Activated CD4-positive, CD25-positive, alpha-beta regulatory T cell treated with anti-CD3 and anti-CD28 coated beads, Interleukin-2, amount 50 U/mL, for 16 hours (primary cell): ENCODE data around the gene SERPINB10.
"Not testable (repeated sequence)": the region's sequence is repeated elsewhere in the genome, so short reads cannot be mapped to it uniquely, and the experiment has no call there.

Experiments
- DNase-seq: peaks from one replicate; pipeline ENCODE4 v3.0.0-alpha.2; 2020; ENCODE audit warnings: low read depth, low spot score

The SERPINB10 gene

DNA sequence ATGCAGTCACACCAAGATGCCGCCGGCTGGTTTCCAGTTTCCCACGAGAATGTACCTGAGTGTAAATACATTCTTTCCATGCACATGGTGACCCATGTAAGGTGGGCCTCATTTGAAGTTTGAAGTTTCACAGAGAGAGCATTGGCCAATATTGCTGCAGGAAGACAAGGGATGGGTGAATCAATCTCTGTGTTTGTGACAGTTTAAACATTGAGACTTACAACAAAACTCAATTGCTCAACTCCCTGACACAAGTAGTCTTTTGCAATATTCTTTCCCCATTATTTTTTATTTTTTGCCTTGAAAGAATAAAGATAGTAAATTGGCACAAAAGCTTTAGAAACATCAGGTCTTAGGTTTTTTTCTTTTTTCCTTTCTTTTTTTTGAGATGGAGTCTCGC lies 15.2 kb upstream of the SERPINB10 start:
- no peak for DNase-seq

DNA sequence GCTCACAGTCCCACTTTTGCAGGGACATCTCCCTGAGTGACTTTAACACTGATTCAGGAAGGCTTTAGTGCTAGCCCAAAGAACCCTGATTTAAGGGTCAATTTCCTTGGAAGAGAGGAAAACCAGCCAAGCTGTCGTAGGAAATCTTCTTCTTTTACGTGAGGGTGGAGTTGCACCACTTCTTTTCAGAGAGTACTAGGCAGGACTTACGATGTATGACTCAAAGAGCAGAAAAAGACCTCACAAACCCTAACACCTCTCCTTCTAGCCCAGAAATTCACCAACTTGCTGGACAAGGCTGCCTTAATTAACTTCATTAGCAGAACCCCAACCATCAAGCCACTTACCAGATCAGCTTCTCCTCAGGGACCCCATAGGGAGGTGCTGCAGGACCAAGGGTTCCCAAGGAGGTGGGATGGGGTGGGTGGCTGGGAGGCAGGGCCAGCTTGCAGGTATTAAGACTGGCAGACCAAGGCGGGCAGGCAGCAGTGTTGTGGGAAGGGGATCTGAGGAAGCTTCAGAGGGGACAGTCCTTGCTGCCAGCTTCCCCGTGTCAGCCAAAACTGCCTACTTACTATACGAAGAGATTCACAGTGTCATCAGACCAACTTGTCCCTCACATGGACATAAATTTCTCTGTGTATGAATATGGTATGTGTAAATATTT lies 13.5 kb upstream of the SERPINB10 start:
- DNase-seq: no peak

DNA sequence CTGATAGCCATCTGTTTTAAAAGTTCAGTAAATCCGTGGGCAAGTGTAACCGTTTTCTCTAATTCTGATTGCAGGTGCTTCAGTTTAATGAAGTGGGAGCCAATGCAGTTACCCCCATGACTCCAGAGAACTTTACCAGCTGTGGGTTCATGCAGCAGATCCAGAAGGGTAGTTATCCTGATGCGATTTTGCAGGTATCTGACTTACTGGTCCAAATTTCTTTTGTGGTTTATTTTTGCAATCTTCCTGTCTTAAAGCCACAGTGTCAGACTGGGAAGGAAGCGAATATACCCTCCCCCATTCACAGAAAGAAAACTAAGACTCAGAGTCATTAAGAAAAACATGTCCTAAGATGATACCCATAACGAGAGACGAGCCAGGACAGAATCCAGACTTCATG lies 12.6 kb upstream of the SERPINB10 start:
- no peak for DNase-seq

DNA sequence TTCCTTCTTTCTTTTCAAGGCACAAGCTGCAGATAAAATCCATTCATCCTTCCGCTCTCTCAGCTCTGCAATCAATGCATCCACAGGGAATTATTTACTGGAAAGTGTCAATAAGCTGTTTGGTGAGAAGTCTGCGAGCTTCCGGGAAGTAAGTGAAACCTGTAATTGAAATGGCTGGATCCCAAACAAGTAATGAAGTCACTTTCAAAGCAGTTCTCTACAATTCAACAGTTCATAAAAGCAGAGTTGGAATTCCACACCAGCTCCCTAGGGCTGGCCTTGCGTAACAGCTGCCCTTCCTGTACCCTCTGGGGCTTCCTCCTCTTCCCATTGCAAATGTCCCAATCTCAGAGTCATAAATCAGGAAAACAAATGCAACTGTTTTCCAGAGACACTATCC lies 10.7 kb upstream of the SERPINB10 start:
- DNase-seq: no peak

DNA sequence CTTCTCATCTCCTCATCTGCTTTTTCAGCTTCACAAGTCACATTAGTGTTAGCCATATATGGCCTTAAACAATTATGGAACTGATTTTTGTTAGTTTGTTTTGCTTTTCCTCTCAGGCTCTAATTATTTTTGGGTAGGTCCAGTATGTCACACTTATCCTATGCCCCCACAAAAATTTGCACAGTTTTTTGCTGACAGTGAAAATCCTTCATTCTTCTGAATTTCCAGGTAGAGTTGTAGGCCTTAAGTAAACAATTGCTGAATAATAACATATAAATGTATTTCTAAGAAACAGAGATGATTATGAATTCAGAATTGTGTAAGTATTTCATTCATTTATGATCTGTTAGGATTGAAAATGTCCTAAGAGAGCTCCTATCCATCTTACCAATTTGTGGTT lies 8.6 kb upstream of the SERPINB10 start:
- DNase-seq: no peak

DNA sequence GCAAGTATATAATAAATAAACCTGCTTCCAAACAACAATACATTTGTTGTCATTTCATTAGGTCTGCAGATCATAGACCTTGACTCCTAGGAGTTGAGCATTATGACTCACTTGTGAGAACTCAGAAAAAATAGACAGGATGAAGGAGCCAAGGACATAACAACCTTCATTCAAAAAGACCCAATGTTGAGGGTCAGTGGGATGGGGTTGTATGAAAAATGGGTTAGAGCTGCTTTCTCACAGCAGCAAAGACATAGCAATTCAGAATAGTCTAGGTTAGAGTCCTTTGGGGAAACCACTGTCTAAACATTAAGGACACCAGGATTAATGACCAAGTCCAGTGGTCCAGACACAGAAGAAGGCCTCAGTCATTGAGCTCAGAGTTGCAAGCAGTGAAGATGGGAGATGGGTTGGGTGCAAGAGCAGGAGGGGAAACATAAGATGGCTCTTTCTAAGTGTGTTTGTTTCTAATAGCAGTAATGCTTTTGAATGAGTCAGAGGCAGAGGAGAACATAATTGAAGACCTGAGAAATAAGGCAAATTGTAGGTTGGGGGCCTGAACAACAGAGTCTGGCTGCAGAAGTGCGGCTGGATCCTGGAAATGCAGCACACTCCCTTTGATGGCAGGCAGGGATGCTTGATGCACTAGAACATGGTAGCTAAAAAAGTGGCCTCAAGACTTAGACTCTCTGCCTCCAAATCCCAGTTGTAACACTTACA lies 3.7 kb upstream of the SERPINB10 start:
- DNase-seq: no peak

DNA sequence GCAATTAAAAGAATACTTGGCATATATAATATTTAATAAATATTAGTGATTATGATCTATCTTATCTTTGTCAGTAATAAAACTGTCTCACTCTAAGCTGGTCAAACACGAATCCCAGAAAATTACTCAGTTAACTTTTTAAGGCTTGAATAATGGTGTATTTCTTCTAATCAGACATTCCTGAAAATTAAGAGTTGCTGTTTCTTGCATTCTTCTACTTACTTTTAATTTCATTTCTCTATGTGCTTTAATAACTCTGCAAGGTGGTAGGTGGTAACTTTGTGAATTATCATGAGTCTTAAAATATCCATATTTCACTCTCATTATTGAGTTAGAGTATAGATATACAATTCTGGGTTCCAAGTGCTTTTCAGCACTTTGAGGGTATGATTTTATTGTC lies 3.1 kb upstream of the SERPINB10 start:
- no peak for DNase-seq

DNA sequence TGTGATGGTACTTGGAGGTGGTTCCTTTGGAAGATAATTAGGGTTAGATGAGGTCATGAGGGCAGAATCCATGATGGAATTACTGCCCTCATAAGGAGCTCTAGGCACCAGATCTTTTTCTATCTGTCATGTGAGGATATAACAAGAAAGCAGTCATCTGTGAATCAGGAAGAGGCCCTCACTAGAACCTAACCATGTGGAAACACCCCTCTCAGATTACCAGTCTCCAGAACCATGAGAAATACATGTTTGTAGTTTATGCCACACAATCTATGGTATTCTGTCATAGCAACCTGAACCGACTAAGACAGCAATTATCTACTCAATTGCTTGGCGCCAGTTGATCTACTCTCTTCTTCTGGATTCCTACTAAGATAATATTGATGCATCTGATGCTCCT lies 2.4 kb upstream of the SERPINB10 start:
- no peak for DNase-seq

DNA sequence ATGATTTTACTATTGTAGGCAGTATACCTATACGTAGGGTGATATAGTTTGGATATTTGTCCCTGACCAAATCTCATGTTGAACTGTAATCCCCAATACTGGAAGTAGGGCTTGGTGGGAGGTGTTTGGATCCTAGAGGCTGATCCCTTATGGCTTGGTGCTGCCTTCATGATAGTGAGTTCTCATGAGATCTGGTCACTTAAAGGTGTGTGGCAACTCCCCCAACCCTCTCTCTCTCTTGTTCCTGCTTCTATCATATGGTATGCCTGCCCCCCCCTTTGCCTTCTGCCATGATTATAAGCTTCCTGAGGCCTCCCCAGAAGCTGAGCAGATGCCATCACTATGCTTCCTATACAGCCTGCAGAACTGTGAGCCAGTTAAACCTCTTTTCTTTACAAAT lies 1.7 kb upstream of the SERPINB10 start:
- DNase-seq: no peak

DNA sequence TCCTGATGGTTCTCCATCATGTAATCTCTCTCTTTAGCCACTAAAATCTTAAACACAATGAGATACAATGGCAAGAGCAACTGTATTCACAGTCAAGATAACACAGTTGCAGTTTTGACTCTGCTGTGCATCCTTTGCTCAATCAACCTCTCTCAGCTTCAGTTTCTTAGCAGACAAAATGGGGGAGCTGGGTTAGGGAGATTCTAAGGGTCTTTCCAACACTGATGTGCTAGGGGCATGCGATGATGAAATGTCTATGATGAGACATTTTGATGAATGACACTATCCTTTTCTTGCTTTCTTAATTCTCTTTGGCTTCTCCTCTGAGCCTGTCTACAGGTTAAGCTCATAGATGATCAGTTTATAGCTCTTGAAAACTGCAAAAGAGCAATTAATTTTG lies 1.1 kb downstream of the SERPINB10 start:
- DNase-seq: no peak

DNA sequence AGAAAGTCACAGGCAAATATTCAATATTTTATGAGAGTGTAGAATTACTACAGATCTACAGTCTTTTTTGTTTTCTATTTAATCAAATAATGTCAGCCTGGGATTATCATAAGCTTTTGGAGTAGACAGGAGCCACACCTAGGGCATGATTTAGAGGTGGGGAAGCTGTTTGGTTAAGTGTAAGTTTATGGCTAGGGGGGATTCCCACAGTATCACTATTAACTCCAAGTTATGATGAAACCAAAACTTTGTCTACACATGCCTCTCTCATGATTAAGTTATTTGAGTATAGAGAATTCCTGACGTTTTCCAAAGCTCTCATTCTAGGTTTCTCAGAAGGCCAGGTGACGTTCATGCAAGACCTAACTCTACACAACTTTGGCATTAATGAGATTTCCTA lies 2.1 kb downstream of the SERPINB10 start:
- DNase-seq: no peak

DNA sequence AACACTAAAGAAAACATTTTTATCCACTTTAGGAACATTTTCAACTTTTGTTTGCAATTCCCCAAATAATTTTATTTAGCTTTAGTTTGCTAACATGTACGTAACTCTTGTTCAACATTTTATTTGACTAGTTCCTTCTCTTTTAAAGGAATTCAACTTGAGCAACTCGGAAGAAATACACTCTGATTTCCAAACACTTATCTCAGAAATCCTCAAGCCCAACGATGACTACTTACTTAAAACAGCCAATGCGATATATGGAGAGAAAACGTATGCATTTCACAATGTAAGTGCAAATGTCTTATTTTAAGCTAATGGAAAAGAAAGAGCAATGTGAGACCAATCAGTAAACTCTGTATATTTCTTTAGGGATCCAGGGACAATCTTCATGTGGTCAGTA lies 10.1 kb downstream of the SERPINB10 start:
- DNase-seq: no peak

DNA sequence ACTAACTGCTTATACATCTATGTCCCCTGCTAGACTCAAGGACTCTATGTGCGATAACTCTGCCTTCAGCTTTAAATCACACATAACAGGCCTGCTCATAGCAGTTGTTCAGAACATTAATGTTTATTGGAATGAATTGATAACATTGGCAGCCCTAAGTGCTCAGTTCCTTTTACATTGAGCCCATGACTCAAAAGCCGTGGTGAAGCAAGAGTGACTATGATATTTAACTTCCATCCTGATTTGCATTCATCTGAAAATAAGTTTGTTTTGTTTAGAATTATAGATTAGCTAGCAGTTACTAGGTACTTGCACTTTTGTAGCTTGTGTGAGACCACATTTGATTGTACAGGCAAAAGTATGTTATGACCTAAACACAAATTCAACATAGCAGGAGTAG lies 14.3 kb downstream of the SERPINB10 start:
- DNase-seq: no peak

DNA sequence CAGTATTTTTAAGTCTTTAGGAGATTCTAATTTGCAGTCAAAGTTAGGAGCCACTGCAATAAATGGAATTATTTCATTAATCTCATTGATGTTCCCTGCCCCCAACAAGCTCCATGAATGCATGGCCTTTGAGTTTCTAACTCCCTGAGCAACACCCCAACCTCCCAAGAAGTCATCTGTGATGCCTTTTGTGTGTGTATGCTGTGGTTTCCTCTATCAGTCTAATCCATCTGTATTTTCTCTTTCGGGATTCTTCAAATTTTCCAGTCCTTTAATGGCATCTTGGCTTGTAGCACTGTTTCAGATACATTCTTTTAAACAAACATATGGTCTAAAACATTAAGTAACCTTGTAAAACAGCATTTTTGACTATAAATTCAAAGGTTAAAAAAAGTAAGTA lies 16.8 kb downstream of the SERPINB10 start:
- DNase-seq: no peak

DNA sequence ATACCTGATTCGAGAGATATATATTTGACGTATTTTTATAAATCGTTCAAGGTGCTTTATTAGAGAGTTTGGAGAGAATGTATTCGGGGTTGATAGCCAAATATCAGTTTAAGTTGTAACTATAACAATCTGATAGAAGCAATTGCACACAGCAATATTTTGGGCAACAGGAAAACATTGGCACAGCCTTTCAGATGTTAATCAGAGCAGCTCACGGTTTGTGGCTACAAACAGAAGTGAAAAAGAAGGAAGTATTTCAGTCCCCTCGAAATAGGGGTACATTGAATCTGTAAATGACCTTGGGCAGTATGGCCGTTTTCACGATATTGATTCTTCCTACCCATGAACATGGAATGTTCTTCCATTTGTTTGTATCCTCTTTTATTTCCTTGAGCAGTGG lies 20.6 kb downstream of the SERPINB10 start:
- no peak for DNase-seq

DNA sequence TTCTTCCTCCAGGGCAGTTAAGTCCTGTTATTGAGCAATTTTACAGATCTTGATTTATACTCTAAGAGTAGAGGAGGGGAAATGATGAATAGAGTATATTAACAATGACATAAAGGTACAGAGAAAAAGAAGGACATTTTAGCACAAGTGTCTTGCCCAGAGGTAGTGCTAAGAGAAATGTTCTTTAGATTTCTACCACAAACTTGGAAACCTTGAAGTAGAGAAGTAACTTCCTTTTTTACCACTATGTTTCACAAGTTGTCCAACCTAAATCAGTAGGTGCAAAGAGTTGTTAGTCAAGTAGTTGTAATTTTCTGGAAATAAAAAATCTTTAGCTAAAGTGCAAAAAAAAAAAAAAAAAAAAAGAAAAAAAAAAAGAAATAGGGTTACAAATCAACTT lies 21.6 kb downstream of the SERPINB10 start:
- not testable (repeated sequence) for DNase-seq

DNA sequence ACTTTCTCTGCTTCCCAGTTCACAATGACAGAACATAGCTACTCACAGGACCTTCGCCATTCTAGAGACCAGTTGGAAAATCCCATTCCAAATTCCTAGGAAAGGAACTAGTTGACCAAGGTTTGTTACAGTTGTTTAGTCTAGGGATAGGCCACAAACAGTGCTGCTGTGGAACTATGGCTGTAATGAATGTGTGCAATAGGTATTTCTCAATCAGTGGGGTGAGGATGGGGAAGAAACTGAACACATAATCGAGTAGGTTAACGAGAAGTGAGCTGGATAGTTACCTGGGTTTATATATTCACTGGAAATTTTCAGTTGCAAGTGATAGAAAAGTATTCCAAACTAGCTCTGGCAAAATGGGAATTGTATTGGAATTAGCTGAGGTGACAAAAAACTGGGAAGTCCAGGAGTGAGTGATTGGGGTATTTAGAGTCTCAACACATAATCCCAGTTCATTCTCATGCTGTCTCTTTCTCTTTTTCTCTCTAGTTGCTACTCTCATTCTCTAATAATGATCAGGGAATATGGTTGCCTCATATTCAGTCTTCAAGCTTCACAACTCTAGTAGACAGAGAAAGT lies 23.1 kb downstream of the SERPINB10 start:
- no peak for DNase-seq

DNA sequence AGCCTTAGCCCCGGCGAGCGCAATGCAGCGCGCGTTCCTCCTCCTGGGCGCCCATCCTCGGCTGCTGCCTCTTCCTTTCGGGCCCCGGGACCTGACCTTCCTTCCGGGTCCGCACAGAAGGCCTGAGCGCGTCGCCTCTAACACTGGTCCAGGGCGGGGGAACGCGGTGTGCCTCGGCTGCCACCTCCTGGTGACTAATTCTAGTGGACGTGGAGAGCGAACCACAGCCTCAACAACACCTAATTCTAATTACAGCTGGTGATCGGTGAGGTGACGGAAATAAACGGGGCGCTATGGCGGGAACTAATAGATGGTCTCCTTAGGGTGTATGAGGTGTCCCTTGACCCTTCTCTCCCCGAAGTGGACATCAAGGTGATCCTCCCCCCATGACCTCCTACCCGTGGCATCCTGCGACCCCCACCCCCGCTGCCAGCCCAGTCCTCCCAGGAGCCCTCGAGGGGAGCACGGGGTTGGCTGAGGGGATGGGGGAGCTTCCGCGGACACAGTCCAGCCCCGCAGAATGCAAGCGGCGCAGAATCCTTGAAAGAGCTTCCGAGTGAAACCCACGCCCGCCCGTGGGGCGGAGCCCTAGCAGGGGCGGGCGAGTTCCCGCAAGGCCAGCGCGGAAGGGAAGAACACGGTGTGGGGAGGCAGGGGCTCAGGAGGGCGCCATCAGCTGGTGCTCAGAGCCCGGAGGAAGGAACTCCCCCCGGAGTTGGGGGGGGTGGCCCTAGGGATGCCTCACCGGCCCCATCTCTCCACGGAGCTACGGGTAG lies 28.6 kb downstream of the SERPINB10 start:
- peak; percentile 10 for DNase-seq

DNA sequence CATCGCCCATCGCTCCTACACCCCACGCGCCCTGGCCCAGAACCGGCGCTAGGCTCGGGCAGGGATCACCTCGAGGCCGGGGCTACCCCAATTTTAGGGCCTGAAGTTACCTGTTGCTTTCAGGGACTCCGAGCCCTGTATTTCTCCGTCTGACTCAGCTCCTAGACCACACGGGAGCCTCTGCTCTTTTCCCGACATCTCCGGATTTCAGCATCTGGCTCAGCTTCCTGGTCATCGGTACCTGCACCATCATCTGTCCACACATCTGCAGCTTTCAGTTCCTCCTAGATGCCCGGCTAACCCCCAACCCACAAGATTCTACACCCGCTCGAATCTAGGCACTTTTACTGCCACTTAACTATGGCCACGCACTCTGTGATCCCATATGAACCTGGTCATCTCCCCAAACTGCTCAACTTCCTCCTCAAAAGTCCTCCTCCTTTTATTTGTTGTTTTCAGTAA lies 29.2 kb downstream of the SERPINB10 start:
- DNase-seq: no peak

DNA sequence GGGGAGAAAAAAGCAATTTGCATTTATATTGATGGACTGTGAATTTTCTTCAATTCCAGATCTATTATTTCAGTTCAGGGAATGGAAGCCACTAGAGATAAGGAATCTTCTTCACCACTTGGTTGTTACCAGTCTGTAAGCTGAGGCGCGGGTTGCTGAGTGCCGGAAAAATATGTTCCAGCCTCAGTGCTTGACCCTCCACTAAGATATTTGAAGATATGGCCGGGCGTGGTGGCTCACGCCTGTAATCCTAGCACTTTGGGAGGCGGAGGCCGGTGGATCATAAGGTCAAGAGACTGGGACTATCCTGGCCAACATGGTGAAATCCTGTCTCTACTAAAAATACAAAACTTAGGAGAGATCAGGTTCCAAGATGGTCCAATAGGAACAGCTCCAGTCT lies 32.2 kb downstream of the SERPINB10 start:
- no peak for DNase-seq

DNA sequence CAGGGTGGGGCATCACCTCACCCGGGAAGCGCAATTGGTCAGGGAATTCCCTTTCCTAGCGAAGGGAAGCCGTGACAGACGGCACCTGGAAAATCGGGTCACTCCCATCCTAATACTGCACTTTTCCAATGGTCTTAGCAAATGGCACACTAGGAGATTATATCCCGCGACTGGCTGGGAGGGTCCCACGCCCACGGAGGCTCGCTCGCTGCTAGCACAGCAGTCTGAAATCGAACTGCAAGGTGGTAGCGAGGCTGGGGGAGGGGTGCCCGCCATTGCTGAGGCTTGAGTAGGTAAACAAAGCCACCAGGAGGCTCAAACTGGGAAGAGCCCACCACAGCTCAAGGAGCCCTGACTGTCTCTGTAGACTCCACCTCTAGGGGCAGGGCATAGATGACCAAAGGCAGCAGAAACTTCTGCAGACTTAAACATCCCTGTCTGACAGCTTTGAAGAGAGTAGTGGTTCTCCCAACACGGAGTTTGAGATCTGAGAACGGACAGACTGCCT lies 32.8 kb downstream of the SERPINB10 start:
- DNase-seq: not testable (repeated sequence)
